DOHH2 (cell line): ENCODE data around the gene GPR143.

Source experiments
- EZH2phosphoT487 ChIP-seq: fragments of 200-600 bp; sonication (generic); IDR thresholded peaks from 2 replicates; pipeline ENCODE4 v1.6.1; 2017; ENCODE audit warnings: borderline replicate concordance, mild to moderate bottlenecking, antibody characterized with exemption, low read length, moderate library complexity, mixed read lengths
- TF ChIP-seq, protein P1 (sequence below): fragments of 200-600 bp; sonication (generic); IDR thresholded peaks from one replicate; pipeline ENCODE4 v1.5.1; 2014; ENCODE audit warnings: antibody characterized with exemption, mild to moderate bottlenecking, low read depth, low read length; ENCODE audit not compliant: poor library complexity, severe bottlenecking

- TF ChIP-seq, protein P1, sequence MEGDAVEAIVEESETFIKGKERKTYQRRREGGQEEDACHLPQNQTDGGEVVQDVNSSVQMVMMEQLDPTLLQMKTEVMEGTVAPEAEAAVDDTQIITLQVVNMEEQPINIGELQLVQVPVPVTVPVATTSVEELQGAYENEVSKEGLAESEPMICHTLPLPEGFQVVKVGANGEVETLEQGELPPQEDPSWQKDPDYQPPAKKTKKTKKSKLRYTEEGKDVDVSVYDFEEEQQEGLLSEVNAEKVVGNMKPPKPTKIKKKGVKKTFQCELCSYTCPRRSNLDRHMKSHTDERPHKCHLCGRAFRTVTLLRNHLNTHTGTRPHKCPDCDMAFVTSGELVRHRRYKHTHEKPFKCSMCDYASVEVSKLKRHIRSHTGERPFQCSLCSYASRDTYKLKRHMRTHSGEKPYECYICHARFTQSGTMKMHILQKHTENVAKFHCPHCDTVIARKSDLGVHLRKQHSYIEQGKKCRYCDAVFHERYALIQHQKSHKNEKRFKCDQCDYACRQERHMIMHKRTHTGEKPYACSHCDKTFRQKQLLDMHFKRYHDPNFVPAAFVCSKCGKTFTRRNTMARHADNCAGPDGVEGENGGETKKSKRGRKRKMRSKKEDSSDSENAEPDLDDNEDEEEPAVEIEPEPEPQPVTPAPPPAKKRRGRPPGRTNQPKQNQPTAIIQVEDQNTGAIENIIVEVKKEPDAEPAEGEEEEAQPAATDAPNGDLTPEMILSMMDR, result no peak
- TF ChIP-seq EZH2phosphoT487, result no peak
Observed at GRCh38 chrX:9728261-9728660, 37.4 kb downstream of the GPR143 start.
